ENCODE data around the gene MASP2.
"Not testable (repeated sequence)": the region's sequence is repeated elsewhere in the genome, so short reads cannot be mapped to it uniquely, and the experiment has no call there.

The MASP2 gene

GRCh38 chr1:11039351-11040104 lies 7.5 kb downstream of the MASP2 start:
- DNase-seq (ENCODE audit: low read depth in 2 of 2): no peak

- peak; percentile 87 to 92 for DNase-seq (ENCODE audit: low read depth in 2 of 2)
These were observed 9.3 kb downstream of the MASP2 start for GRCh38 chr1:11037740-11038182.

GRCh38 chr1:11037019-11037739 lies 9.9 kb downstream of the MASP2 start:
- DNase-seq (ENCODE audit: low read depth in 2 of 2): not testable (repeated sequence)

GRCh38 chr1:11031624-11032262 lies 15.3 kb downstream of the MASP2 start:
- no peak for DNase-seq (ENCODE audit: low read depth in 2 of 2)

- no peak for DNase-seq (ENCODE audit: low read depth in 2 of 2)
These were observed 16.2 kb downstream of the MASP2 start for GRCh38 chr1:11030865-11031264.

- no peak for DNase-seq (ENCODE audit: low read depth in 2 of 2)
These were observed 19.0 kb downstream of the MASP2 start for GRCh38 chr1:11028018-11028417.

GRCh38 chr1:11027316-11027715 lies 19.7 kb downstream of the MASP2 start:
- DNase-seq (ENCODE audit: low read depth in 2 of 2): no peak

GRCh38 chr1:11026903-11027302 lies 20.1 kb downstream of the MASP2 start:
- DNase-seq (ENCODE audit: low read depth in 2 of 2): no peak

GRCh38 chr1:11026052-11026451 lies 21.0 kb downstream of the MASP2 start:
- no peak for DNase-seq (ENCODE audit: low read depth in 2 of 2)

- no peak for DNase-seq (ENCODE audit: low read depth in 2 of 2)
These were observed 21.4 kb downstream of the MASP2 start for GRCh38 chr1:11025618-11026017.

GRCh38 chr1:11024874-11025203 lies 22.2 kb downstream of the MASP2 start:
- no peak for DNase-seq (ENCODE audit: low read depth in 2 of 2)

GRCh38 chr1:11024154-11024873 lies 22.7 kb downstream of the MASP2 start:
- DNase-seq (ENCODE audit: low read depth in 2 of 2): no peak

- no peak for DNase-seq (ENCODE audit: low read depth in 2 of 2)
These were observed 23.8 kb downstream of the MASP2 start for GRCh38 chr1:11023201-11023600.

- no peak for DNase-seq (ENCODE audit: low read depth in 2 of 2)
These were observed 27.1 kb downstream of the MASP2 start for GRCh38 chr1:11019971-11020370.

- not testable (repeated sequence) for DNase-seq (ENCODE audit: low read depth in 2 of 2)
These were observed 27.7 kb downstream of the MASP2 start for GRCh38 chr1:11019358-11019757.

GRCh38 chr1:11013160-11013531 lies 33.9 kb downstream of the MASP2 start:
- no peak for DNase-seq (ENCODE audit: low read depth in 2 of 2)

GRCh38 chr1:11012260-11013159 lies 34.5 kb downstream of the MASP2 start, which contains the start of gene TARDBP:
Gene TARDBP (plus strand): TSS chr1:11012654. CDS start chr1:11013728, 1,074 bp downstream.
- DNase-seq (ENCODE audit: low read depth in 2 of 2): peak; percentile 82 to 88

- DNase-seq (ENCODE audit: low read depth in 2 of 2): no peak
These were observed 46.5 kb downstream of the MASP2 start for GRCh38 chr1:11000526-11000925.

GRCh38 chr1:10996100-10996499 lies 50.9 kb downstream of the MASP2 start:
- no peak for DNase-seq (ENCODE audit: low read depth in 2 of 2)

GRCh38 chr1:10992864-10993263 lies 54.2 kb downstream of the MASP2 start:
- no peak for DNase-seq (ENCODE audit: low read depth in 2 of 2)

GRCh38 chr1:10992004-10992403 lies 55.0 kb downstream of the MASP2 start:
- DNase-seq (ENCODE audit: low read depth in 2 of 2): not testable (repeated sequence)
